ENCODE data around the gene JHY. TPM values are rescaled to one million over a fixed set of nuclear protein-coding genes. Genes with fewer than 3 reads are reported as not detected.

Gene JHY
- total and polyA plus RNA-seq, 2 of the 8 experiments (the other 6 are each of a cell fraction or from before 2014, with no cell fraction given): 0.29 to 0.91 TPM

DNA sequence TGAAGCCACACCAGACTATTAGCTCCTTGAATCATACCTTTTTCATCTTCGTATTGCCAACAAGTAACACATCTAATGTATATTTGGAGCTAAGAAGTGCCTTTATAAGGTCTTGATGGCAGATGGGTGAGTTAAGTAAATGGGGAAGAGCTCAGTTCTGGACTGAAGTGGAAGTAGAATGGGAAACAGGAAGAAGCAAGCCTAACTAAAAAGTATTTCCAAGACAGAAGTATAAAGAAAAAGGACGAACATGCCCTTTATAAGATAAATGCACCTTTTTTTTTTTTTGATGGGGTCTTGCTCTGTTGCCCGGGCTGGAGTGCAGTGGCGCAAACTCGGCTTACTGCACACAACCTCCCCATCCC lies 29.8 kb upstream of the JHY start:
- POLR2A ChIA-PET (ENCODE audit: partially characterized antibody): interaction anchor here (1.9 kb wide), 2 partner anchors 20 to 40 kb away, joined by 4 to 9 read pairs; no protein-coding TSS in a partner anchor
- H3K79me2 ChIP-seq (ENCODE audit: control insufficient read depth in 1 of 2, insufficient read depth in 2 of 2, low read length in 2 of 2): no peaks in the 10 kb centered on the region
- no peak overlapping the region for H2AK5ac ChIP-seq (ENCODE audit: low read depth, low read length)
- no peak overlapping the region for H2BK12ac ChIP-seq (ENCODE audit: low read depth, low read length)
- H4K5ac ChIP-seq (ENCODE audit: insufficient read length, low read depth, low read length): no peak overlapping the region
- no peak for TF ChIP-seq ZNF274 (IDR thresholded peaks at IDR 0.05; ENCODE audit: borderline replicate concordance, extremely low read depth, low read length)
- TF ChIP-seq EZH2 (IDR thresholded peaks at IDR 0.05; ENCODE audit: low read depth, low read length, severe bottlenecking): no peak
- H3K23me2 ChIP-seq (ENCODE audit: low read depth, low read length): no peaks in the 10 kb centered on the region
- H3K9me3 ChIP-seq (ENCODE audit: insufficient read depth in 2 of 2, low read depth in 1 of 2, low read length in 1 of 2): no peaks in the 10 kb centered on the region
- H3K56ac ChIP-seq (replicated peaks; ENCODE audit: insufficient read length, low read depth, low read length): no peak overlapping the region
- H4K20me1 ChIP-seq (replicated peaks in 1 of 2; ENCODE audit: control insufficient read depth in 1 of 2, insufficient read depth in 2 of 2, low read length in 2 of 2): no peaks in the 10 kb centered on the region
- H2BK15ac ChIP-seq (ENCODE audit: low read length): no peak overlapping the region
- no peak overlapping the region for H3K14ac ChIP-seq (ENCODE audit: insufficient read length)
- CTCF ChIA-PET (ENCODE audit: partially characterized antibody): interaction anchor here (0.6 to 13.0 kb wide), 27 partner anchors 9 to 272 kb away, joined by 3 to 145 read pairs (median 6); partner anchors contain the start of gene UBASH3B
- H3K4me3 ChIP-seq (ENCODE audit: extremely low read depth in 1 of 4, insufficient read depth in 2 of 4, low read depth in 3 of 4, low read length in 4 of 4): no peak overlapping the region
- no peak overlapping the region for H3K18ac ChIP-seq (ENCODE audit: extremely low read depth, low read length)
- H2AFZ ChIP-seq (ENCODE audit: low read length): peak overlapping the region; percentile 10; the same call in 1 of the 2 replicates
- no peaks in the 10 kb centered on the region for H3K79me1 ChIP-seq (ENCODE audit: low read depth, low read length)
- no peak overlapping the region for H2BK20ac ChIP-seq (ENCODE audit: low read length)
- no peak overlapping the region for H3K27ac ChIP-seq (ENCODE audit: low read depth, low read length)
- H3K4me1 ChIP-seq (replicated peaks in 1 of 4; ENCODE audit: control insufficient read depth in 3 of 4, insufficient read depth in 4 of 4, low read length in 3 of 4): peaks cover 0 to 2% (median 0%) of the 10 kb centered on the region in 4 experiments; a peak in 4 of 7 replicates
- H4K8ac ChIP-seq (ENCODE audit: extremely low read depth, insufficient read depth, low read length): no peak overlapping the region
- H3K36me3 ChIP-seq (ENCODE audit: control insufficient read depth in 2 of 4, insufficient read depth in 4 of 4, low read length in 3 of 4): no peaks in the 10 kb centered on the region
- WGBS, 2 experiments (ENCODE audit: extremely low coverage in 1 of 2, insufficient coverage in 1 of 2, insufficient read length in 1 of 2, insufficient replicate concordance in 2 of 2, low coverage in 1 of 2, low lambda C conversion rate in 2 of 2, missing lambda C conversion rate in 1 of 2): 96% methylated on average over 5 of the region's 5 CpGs; no CpG with 5 or more reads in 1 of the 2 experiments
- no peak overlapping the region for H2BK120ac ChIP-seq (replicated peaks; ENCODE audit: low read depth, low read length)
- no peak overlapping the region for H3K4me2 ChIP-seq (ENCODE audit: insufficient read depth in 1 of 2, low read depth in 2 of 2, low read length in 2 of 2)
- H3K23ac ChIP-seq (ENCODE audit: insufficient read length): no peak overlapping the region
- DNase-seq (ENCODE audit: low read depth in 1 of 2, low spot score in 2 of 2): no peak
- no peaks in the 10 kb centered on the region for H3K27me3 ChIP-seq (replicated peaks in 1 of 4; ENCODE audit: control insufficient read depth in 3 of 4, extremely low read depth in 1 of 4, insufficient read depth in 3 of 4, low read length in 3 of 4)
- FAIRE-seq: no peak
- H2BK5ac ChIP-seq (ENCODE audit: low read depth, low read length): no peak overlapping the region
- no peak overlapping the region for H4K91ac ChIP-seq (replicated peaks; ENCODE audit: insufficient read length, low read length)
- H3K4ac ChIP-seq (replicated peaks; ENCODE audit: insufficient read length, low read depth, low read length): no peak overlapping the region
- H3K9ac ChIP-seq (replicated peaks in 1 of 4; ENCODE audit: extremely low read depth in 1 of 4, low read depth in 3 of 4, low read length in 3 of 4): no peak overlapping the region

Measured in H1 (cell line).